ENCODE results near the gene KRT39.

KRT39 gene

GRCh38 chr17:40996829-40997228 is 30.1 kb upstream of the KRT39 start:
- TF ChIP-seq CTCF (IDR thresholded peaks at IDR 0.05): no peak

GRCh38 chr17:40995116-40995515 is 28.4 kb upstream of the KRT39 start:
- no peak for TF ChIP-seq CTCF (IDR thresholded peaks at IDR 0.05)

DNA sequence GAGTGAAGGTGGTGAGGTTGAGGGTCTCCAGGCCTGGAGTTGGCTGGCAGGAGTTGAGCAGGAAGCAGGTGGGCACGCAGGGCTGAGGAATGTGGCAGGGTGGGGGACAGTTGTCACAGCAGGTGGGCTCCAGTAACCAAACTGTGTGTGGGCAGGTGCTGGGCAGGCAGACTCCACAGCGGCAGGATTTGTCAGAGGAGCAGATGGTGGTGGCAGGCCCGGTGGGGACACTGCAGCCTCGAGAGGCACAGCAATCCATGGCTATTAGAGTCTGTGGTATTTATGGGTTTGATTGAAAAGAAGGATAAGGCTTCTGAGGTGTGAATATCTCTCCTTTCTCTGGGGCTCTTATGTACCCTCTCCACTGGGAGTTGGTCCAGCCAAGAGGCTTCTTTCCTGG is 27.1 kb upstream of the KRT39 start, which contains the start of gene KRTAP3-3:
Gene KRTAP3-3 (minus strand): TSS at position 326 of the 400 bp plus-strand sequence. CDS start 67 bp downstream, at position 259.
- TF ChIP-seq CTCF (IDR thresholded peaks at IDR 0.05): no peak

GRCh38 chr17:40993084-40993483 is 26.3 kb upstream of the KRT39 start:
- TF ChIP-seq CTCF (IDR thresholded peaks at IDR 0.05): no peak

DNA sequence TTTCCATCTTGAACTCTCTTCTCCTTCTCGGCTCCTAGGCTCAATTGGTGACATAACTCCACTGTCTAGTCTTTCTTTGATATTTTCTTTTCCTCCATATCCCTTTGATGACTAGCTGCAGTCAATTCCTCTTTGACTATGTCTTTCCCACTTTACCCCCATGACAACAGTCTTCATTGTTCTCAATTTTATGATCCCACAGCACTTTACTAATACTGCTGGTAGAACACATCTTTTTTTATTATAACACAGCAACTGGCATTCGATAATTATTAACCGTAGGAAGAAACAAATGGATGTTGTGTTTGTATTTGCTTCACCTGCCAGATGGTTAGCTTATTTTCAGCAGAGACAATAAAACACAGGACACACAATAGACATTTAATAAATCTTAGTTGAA is 25.9 kb upstream of the KRT39 start:
- no peak for TF ChIP-seq CTCF (IDR thresholded peaks at IDR 0.05)

- TF ChIP-seq CTCF (IDR thresholded peaks at IDR 0.05): no peak
Observed at GRCh38 chr17:40986920-40987319, 20.2 kb upstream of the KRT39 start.

DNA sequence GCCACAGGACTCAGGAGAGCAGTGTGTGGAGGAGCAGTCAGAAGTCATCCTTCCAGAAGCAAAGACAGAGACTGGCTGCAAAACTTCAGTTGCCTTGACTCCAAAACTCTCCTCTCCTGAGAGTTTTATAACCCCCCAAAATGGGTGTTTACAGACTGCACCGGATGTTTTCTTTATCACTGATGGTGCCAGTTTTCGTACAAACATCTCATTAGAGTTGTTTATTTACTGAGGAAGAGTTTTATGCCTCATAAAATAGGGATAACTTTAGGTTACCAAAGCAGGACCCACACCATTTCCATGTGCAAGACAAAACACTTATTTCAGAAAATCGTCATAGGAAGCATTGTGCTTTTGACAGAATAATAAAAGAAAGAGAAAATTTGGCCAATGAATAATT is 17.5 kb upstream of the KRT39 start, which contains the start of gene KRT40:
Gene KRT40 (minus strand): TSS at position 101 of the 400 bp plus-strand sequence. CDS start 53 bp downstream, at position 48.
- no peak for TF ChIP-seq CTCF (IDR thresholded peaks at IDR 0.05)

DNA sequence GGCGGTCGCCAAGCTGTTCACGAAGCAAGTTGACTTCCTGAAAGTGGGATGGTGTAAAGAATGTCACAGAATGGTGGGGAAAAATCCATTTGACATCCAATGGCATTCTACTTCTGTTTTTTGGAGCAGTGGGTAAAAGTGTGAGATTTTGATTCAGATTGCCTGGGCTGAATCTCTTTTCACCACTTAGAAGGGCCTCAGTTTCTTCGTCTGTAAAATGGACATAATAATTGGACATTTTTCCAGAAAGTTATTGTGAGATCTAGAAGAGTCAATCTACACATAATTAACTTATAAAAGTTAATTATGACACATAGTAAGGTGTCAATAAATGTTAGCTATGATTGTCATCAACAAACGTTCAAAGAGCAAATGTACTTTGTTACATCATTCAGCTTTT is 14.4 kb upstream of the KRT39 start:
- TF ChIP-seq CTCF (IDR thresholded peaks at IDR 0.05): no peak
